SK-N-MC (cell line): ENCODE measurements around the gene CD83.

ENCODE experiments used
- EZH2 ChIP-seq: fragments of 200-600 bp; sonication (generic); IDR thresholded peaks from one replicate; pipeline ENCODE4 v1.6.1; 2017; ENCODE audit warnings: antibody characterized with exemption
- POLR2AphosphoS5 ChIP-seq: IDR thresholded peaks from 2 replicates; pipeline ENCODE4 v1.6.1; 2012; ENCODE audit warnings: mild to moderate bottlenecking, low read depth, low read length, borderline replicate concordance

DNA sequence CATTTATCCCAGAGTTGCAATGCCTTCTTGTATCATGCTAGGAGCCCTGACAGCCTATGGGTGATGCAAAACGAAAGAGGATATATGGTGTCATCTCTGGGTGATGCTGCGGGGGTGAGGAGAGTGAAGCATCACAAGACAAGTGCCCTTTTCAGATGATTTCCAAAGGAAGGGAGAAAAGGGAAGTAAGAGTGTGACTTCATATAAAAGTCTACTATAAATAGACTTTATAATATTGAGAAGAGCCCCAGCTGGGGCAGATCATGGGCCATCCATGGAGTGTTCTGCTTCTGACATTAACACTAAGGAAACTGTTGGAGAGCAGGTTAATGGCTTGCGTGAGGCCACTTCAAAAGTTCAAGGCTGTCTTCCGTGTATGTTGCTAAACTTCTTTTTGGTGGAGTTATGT is 4.4 kb downstream of the CD83 start:
- TF ChIP-seq POLR2AphosphoS5 (no peak), EZH2 (no peak)
